EH (cell line): ENCODE data around the gene CDYL2.
"Not testable (repeated sequence)": the region's sequence is repeated elsewhere in the genome, so short reads cannot be mapped to it uniquely, and the experiment has no call there.

ENCODE experiments used
- DNase-seq: peaks from one replicate; pipeline ENCODE4 v3.0.0-alpha.2; 2015; ENCODE audit warnings: low read depth

The CDYL2 gene, protein sequence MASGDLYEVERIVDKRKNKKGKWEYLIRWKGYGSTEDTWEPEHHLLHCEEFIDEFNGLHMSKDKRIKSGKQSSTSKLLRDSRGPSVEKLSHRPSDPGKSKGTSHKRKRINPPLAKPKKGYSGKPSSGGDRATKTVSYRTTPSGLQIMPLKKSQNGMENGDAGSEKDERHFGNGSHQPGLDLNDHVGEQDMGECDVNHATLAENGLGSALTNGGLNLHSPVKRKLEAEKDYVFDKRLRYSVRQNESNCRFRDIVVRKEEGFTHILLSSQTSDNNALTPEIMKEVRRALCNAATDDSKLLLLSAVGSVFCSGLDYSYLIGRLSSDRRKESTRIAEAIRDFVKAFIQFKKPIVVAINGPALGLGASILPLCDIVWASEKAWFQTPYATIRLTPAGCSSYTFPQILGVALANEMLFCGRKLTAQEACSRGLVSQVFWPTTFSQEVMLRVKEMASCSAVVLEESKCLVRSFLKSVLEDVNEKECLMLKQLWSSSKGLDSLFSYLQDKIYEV

DNA sequence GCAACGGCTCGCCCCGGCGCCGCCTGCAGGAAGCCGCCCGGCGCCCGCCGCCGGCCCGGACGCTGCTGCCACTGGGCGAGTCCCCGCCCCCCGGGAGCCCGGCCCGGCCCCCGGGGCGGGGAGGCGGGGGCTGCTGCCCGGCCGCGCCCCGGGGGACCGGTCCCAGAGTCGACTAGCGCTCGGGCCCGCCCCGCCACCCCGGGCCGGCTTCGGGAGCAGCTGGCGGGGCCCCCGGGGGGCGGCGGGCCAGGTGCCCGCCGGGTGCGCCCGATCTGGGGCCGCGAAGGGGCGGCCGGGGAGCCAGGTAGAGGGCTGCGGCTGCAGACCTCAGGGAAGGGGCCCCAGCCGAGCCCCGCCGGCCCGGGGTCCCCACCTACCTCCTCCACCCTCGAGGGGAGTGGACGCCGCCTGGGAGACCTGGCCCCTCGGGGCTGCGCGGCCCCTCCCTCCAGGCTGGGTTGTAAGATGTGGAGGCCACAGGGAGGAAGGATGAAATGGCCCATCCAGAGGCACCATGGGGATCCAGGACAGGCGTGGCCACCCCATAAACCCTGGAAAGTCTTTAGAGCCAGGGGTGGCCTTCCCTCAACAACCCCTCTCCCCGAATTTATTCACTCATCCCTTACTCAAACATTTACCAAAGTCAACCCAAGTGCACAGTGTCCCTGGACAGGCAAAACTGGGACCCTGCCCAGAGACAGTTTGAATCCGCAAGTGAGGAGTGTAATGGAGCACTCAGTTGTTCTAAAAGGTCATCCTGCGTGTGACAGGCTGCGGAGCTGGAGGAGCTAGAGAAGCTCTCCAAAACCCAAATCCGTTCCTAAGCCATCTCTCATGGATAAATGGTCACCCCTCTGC is at the start of gene CDYL2:
TSS of gene CDYL2 (minus strand) at position 73 of the 858 bp plus-strand sequence. CDS start 425 bp downstream, outside the sequence.
- DNase-seq, result peak; percentile 69

DNA sequence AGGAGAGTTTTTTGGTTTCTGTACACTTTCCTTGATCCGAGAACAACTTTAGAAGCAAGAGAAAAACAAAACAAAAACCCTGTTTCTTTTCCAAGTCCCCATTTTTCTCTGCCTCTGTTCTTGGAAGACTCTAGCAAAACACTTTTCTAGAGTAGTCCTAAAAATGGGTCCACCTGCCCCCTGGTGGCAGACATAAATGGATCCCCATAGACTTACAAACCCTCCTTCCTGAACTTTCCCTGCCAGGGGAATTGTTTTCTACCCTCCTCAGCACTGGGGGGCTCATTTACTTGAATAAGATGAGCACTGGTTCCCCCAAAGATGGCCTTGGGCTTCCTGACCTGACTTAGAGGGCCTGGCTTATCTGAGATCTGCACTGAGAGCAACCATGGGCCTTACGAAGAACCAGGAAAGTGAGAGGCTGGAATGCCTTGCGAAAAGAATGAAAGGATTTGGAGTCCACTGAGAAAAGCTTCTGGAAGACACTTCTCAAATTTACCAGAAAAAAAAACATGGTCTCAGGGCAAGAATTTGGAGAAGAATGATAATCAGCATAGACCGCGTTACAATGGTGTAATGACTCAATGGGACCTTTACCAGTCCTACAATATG is 48.0 kb upstream of the CDYL2 start:
- peak; percentile 33 for DNase-seq

DNA sequence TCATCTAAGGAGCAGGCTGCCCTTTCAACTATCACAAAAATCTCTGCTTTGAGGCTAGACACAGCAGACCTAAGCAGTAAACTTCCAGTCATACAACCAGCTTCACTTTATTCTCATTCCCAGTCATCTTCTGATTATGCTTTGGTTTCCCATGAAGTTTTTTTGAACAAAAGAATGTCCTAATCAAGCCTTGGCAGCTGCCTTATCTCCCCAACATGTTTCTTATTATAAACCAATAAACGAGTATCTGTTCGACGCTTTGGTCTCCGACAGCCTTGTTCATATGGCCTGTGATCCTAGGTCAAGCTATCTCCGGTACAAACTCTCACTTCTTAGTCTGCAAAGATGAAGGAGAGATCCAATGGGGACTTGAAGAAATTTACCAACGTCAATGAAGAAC is 47.4 kb upstream of the CDYL2 start:
- no peak for DNase-seq

DNA sequence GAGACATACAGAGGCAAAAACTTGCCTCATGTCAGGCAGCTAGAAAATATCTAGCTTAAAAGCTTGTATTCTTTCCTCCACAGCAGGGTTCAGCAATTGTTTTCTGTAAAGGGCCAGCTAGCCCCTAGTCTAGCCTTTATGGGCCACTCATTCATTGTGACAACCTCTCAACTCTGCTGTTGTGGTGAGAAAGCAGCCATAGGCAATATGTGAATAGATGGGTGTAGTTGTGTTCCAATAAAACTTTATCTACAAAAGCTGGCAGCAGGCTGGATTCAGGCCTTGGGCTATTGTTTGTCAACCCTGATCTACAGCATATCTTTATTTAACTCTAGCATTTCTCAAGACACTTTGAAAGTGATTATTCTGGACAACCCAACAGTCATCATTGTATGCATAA is 46.4 kb upstream of the CDYL2 start:
- no peak for DNase-seq

DNA sequence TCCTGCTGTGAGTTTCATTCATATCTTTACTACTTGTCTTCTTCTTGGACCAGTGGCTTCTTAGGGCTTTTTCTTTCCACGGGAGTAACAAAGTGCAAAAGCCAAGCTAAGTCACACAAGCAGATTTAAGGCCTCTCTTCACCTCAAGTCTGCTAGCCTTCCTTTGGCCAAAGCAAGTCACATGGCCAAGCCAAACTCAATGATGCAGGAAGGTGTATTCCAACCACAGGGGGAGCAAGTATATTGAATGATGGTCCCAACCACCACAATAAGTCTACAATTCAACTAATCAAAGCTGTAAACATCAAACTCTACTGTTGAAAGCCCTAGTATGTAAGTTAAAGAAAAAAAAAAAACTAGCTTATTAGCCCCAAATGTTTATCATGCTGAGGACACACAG is 44.5 kb upstream of the CDYL2 start:
- no peak for DNase-seq

DNA sequence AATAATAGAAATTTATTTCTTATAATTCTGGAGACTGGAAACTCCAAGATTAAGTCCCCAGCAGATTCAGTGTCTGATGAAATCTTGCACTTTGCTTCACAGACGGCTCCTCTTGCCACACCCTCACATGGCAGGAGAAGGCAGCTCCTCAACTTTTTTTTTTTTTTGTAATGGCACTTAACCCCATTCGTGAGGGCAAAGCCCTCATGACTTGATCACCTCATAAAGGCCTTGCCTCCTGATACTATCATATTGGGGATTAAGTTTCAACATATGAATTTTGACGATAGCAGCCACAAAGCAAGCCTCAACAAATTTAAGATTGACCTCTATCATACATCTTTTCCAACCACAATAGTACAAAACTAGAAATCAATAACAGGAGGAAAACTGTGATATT is 42.3 kb upstream of the CDYL2 start:
- no peak for DNase-seq

DNA sequence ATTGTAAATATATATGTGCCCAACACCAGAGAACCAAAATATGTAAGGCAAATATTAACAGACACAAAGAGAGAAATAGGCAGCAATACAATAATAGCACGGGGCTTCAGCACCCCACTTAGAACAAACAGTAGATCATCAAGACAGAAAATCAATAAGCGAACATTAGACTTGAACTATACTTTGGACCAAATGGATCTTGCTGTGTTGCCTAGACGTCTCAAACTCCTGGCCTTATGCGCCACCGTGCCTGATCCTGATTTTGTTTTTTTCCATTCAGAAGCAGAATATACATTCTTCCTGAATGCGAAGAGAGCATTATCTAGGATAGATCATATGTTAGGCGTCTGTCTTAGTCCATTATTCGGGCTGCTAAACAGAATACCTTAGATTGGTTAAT is 41.9 kb upstream of the CDYL2 start:
- no peak for DNase-seq

DNA sequence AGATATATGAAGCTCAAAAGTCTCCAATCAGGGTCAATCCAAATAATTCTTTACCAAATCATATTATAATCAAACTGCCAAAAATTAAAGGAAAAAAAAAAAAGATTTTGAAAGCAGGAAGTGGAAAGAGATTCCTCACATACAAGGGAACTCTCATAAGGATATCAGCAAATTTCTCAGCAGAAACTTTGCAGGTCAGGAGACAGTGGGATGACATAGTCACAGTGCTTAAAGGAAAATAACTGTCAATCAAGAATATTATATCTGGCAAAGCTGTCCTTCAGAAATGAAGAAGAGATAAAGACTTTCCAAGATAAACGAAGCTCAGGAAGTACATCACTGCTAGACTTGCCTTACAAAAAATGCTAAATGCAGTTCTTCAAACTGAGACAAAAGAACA is 40.0 kb upstream of the CDYL2 start:
- no peak for DNase-seq

DNA sequence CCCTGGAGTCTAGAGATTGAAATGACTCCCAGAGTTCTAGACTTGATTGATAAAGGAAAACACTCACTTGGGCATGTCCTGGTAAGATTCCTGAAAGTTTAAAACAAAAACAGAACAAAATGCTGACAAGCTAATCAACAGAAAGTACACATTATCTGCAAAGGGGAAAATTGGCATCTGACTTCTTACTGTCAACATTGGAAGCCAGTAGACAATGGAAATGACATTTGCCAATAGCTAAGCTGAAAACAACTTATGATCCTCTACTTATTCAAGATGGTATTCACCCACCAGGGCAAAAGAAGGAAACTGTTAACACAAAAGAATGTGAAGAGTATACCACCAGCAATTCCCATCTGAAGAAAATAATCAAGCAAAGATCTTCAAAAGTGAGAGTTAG is 36.8 kb upstream of the CDYL2 start:
- no peak for DNase-seq

DNA sequence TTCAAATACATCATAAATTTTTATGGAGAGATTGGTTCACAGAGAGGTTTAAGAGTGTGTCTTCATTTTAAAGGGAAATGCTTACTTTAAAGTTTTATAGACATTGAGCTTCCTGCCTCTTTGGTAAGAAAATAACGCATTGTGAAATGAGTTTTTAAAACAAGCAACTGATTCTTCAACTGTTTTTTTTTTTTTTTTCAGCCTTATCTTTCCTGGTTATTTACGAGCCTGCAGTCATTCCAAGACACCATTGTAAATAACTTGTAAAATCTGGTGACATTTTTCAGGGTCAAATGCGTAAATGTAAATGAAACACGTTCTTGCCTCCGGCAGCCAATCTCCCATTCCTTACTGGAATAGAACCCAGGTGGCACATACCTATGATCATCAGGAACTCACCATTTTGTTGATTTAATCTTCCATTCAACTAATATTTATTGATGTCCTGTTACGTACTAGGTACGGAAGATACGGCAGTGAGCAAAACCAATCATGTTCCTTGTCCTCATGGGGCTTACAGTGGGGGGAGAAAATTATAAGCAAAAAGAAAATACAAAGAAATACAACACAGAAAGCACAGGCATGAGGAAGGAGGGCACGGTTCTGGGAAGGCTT is 33.2 kb upstream of the CDYL2 start:
- DNase-seq, result peak; percentile 20

DNA sequence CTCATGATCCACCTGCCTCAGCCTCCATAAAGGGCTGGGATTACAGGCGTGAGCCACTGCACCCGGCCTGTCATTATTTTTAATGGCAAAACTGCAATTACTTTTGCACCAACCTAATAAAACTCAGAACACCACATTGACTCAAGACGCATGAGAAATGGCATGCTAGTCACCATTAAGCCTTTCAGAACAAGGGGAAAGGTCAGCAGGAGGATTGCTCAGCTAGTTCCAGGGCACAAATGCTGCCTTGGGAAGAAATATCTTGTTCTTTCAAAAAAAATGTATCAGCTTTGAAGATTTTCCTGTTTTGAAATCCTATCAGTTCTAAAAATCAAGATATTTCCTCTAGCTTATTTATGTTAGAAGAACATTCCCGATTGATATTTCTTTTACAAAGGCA is 32.4 kb upstream of the CDYL2 start:
- peak; percentile 23 for DNase-seq

DNA sequence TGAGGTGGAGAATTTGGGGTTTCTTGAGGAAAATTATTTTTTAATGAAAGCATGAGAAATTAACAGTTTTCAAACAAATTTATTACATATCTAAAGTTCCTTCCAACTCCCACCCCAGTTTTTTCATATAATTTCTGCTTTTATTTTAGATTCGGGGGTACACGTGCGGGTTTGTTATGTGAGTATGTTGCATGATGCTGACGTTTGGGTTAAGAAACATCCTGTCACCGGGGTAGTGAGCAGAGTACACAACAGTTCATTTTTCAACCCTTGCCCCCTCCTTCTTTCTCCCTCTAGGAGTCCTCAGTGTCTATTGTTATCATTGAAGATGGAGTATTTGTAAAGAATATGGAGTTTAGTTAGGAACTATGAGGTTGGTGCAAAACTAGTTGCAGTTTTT is 31.8 kb upstream of the CDYL2 start:
- no peak for DNase-seq

DNA sequence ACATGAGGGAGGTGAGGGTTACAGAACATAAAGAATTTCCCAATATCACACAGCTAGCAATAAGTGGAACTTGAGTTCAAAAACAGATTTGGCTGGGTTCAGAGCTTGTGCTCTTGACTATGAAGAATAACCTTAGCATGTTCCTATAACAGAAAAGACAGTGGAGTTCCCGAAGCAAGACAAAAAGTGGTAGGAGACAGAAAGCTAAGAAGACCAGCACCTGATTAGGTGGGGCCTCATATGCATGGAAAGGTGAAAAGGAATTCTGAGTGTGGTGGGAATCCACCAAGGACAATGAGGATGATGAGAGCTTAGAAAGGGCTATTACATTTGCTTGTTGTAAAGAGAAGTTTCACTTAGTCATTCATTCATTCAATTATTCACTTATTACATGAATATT is 26.6 kb upstream of the CDYL2 start:
- DNase-seq, result no peak

DNA sequence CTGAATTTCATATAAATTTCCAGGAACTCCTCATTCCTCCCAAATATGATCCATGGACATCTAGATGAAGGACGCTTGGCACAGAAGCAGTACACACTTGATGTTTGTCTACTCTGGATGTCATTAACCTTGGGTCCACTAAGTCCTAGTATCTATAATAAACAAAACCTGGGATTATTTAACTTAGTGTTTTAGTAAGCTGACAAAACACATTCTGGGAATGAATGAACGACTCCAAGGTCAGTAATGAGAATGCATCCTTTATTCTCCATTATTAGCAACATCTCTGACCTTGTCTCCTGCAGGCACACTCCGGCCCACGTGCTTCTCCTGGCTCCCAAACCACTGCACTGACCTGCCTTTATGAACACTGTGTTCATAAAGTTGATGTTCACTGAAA is 24.1 kb upstream of the CDYL2 start:
- DNase-seq, result no peak

DNA sequence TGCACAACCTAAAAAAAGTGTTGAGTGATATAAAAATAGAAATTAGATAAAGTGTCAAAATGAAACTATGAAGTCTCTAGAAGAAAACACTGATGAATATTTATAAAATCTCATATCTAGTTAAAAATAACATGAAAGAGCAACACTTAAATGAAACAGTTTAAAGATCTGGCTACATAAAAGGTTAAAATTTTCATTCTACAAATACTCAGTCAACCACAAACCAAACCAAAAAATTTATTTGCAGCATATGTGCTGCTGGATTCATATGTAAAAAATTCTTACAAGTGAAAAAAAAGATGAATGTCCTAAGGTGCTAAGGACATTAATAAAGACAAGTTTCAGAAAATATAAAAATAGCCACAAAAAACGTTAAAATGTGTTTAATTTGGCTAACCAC is 22.6 kb upstream of the CDYL2 start:
- no peak for DNase-seq

DNA sequence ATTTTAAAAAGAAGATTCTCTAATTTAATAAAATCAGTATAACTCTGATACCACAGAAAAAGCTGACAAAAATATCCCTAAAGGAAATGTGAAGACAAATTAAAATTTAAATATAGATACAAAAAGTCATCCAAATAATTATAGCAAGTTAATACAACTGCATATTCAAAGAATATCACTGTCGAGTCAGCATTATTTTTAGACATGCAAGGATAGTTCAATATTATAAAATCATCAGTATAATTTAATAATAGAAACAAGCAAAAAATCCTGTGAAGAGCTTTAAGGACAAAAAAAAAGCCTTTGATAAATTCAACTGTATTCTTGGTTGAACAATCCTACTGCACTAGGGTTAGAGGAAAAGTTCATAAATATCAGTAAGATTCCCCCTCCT is 21.0 kb upstream of the CDYL2 start:
- no peak for DNase-seq

DNA sequence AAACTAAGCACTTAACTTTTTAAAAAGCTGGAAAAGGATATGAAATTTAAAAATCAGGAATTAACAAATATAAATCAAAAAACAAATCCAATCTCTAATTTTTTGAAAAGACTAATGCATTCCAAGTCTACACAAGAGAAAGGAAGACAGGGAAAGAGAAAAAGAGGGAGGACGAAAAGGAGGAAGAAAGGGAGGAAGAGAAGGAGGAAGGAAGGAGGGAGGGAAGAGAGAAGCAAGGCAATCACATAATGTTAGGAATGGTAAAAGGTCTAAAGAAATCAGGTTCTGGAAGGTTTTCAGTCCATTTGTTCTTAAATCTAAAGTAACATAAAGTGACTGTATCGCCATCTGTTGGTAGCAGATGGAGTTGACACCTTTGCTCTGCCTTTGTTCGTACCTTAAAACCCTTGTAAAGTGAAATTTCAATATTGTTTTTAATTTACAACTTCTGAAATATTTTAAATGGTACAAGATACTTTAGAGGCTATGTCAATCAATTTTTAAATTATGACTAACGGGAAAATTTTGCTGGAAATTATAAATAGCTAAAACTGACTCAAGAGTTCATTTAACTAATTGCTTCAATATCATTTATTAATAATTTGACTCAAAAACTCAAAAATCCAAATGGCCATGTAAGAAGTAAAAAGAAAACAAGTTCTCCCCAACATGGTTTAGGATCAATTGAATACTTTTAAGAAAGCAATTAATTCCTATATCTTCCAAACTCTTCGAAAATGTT is 20.4 kb upstream of the CDYL2 start:
- DNase-seq, result peak; percentile 64

DNA sequence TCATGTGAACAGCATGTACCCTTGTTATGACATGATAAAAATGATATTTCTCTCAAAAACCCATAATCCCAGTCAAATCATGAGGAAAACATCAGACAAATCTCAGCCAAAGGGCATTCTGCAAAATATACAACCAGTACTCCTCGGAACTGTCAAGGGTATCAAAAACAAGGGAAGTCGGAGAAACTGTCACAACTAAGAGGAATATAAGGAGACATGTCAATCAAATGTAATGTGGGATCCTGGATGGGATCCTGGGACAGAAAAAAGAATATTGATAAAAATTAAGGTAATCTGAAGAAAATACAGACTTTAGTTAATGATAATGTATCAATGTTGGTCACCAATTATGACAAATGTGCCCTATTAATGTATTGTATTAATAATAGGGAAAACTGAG is 15.6 kb upstream of the CDYL2 start:
- DNase-seq, result no peak

DNA sequence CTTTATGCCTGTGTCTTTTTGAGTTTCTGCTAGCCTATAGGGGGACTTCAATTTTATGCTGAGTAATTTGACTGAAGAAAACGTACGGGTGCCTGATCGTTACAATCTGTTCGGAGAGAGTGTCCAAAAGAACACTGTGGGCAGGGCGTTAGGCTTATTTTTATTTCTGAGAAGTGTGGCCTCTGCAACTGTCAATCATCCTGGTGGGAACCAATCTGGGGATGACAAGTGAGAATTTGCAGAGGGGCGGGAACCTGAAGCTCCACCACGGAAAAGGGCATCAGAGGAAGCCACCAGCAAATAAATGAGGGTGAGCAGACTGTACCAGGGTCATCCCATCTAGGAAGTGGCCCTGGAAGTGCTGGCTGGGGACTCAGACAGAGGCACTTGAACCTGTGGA is 12.0 kb upstream of the CDYL2 start:
- DNase-seq, result no peak

DNA sequence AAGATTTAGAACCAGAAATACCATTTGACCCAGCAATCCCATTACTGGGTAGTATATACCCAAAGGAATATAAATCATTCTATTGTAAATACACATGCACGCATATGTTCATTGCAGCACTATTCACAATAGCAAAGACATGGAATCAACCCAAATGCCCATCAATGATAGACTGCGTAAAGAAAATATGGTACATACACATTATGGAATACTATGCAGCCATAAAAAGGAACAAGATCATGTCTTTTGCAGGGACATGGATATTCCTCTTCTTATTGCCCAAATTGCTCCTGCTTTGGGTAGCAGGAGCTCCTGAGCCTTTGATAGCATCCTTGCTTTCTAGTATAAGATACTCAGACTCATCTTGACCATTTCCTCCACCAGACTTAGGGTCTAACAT is 10.9 kb upstream of the CDYL2 start:
- DNase-seq, result not testable (repeated sequence)

DNA sequence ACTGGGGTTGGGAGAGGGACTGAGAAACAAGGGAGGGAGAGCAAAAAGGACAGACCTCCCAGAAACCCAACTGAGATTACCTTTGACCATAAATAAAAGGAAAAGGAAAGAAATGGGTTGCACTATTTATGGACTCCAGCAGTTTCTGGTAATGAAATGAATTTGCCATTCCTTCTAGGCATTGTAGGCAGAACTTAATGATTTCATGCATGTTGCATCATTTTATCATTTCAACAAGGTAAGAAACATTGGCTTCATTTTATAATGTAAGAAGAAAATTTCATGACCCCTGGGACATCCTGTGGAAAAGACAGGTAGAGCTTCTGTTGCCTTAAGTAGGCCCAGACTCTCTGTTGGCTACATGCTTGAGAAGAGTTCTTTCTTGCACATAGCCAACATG is 8.2 kb upstream of the CDYL2 start:
- no peak for DNase-seq

DNA sequence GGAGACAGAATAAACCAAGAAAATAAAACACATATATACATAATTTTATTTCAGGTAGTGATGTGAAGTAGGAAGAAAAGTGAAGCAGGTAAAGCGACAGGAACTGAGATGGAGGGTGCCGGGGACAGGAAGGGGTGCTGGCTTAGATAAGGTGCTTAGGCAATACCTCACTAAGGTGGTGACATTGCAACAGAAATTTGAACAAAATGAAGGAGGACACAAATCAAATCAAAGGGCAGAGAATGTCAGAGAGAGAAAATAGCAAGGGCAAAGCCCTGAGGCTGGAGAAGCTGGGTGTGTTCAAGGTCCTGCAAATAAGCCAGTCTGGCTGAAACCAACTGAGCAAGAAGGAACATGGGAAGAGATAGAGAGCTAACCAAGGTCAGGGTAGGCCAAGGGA is 5.0 kb upstream of the CDYL2 start:
- no peak for DNase-seq
